ENCODE results near the gene DMRTC2. TPM values are rescaled to one million over a fixed set of nuclear protein-coding genes. Genes with fewer than 3 reads are reported as not detected.

DMRTC2 gene
- total and polyA plus RNA-seq, 2 donors (not counting 1 experiment from before 2014, with no cell fraction given): not detected

- intact Hi-C loops (cut with micrococcal nuclease): no loop called here
Measured at GRCh38 chr19:41898235-41898634, 53.4 kb downstream of the DMRTC2 start.

More at GRCh38 chr19:41898235-41898634, 53.4 kb downstream of the DMRTC2 start:
- Histone ChIP-seq H3K9me3 (ENCODE audit: control extremely low read depth in 1 of 3, control insufficient read depth in 2 of 3, insufficient read depth in 1 of 3, low read length in 2 of 3) (no peaks in the 10 kb centered on the region), H3K79me2 (ENCODE audit: control insufficient read depth, insufficient read depth, low read length) (peaks cover 28% of the 10 kb centered on the region), H3K27me3 (replicated peaks in 1 of 4; ENCODE audit: control extremely low read depth in 1 of 4, control insufficient read depth in 3 of 4, insufficient read depth in 4 of 4, low read length in 3 of 4) (no peaks in the 10 kb centered on the region), H3K4me3 (ENCODE audit: control extremely low read depth in 1 of 5, extremely low read depth in 1 of 5, insufficient read depth in 1 of 5, low read depth in 2 of 5, low read length in 4 of 5) (no peak overlapping the region), H3K9ac (ENCODE audit: low read length) (no peak overlapping the region), H3K4me1 (ENCODE audit: control insufficient read depth in 2 of 2, insufficient read depth in 2 of 2, low read length in 2 of 2) (peaks cover 0 to 4% of the 10 kb centered on the region in 2 donors), H3K4me2 (replicated peaks; ENCODE audit: low read depth, low read length, poor library complexity, severe bottlenecking) (no peak overlapping the region), H3K27ac (ENCODE audit: low read length in 2 of 2) (no peak overlapping the region), H3K36me3 (replicated peaks in 1 of 2; ENCODE audit: control extremely low read depth in 1 of 2, control insufficient read depth in 1 of 2, extremely low read depth in 1 of 2, insufficient read depth in 2 of 2, low read length in 1 of 2) (peaks cover 12 to 80% of the 10 kb centered on the region in 2 experiments), H2AFZ (ENCODE audit: insufficient read depth, low read depth, low read length, poor library complexity, severe bottlenecking) (no peak overlapping the region), H4K20me1 (ENCODE audit: control insufficient read depth, insufficient read depth, low read length, poor library complexity, severe bottlenecking) (peaks cover 90% of the 10 kb centered on the region)
- Mint-ChIP-seq H3K27me3 (no peaks in the 10 kb centered on the region), H3K9me3 (ENCODE audit: insufficient read depth) (no peaks in the 10 kb centered on the region), H3K27ac (no peak overlapping the region), H3K4me3 (no peak overlapping the region), H3K4me1 (peaks cover 8% of the 10 kb centered on the region)
- DNase-seq (no peak), ATAC-seq (ENCODE audit: low read depth) (no peak)
- ChIA-PET POLR2A (interaction anchor here (0.6 to 1.2 kb wide), 2 partner anchors 15 to 1144 kb away, joined by 5 to 12 read pairs; partner anchors contain the start of gene ARHGEF1), CTCF (interaction anchor here (1.0 to 1.8 kb wide), 4 partner anchors 10 to 39 kb away, joined by 4 to 6 read pairs (median 4); no protein-coding TSS in a partner anchor)
- WGBS (ENCODE audit: insufficient coverage): 97% methylated on average over 15 of the region's 15 CpGs
- TF ChIP-seq CTCF (IDR thresholded peaks at IDR 0.05) (no peak), EZH2 (IDR thresholded peaks at IDR 0.05; ENCODE audit: borderline replicate concordance, insufficient read depth, low read depth, low read length, poor library complexity, severe bottlenecking) (no peak)

Small RNA genes within 50 kb of the gene (small RNA-seq; reads per million reads assigned to genes)
- not detected for gene MIR6797 (ENCODE audit: insufficient read length, low read depth, low replicate concordance)

Other genes starting within 250 kb of the DMRTC2 start
- gene CEACAM4, start 218.0 kb upstream of the DMRTC2 start, total RNA-seq: not detected in 2 replicates
- 0.34 TPM in 1 of 2 replicates, not detected in the other for gene CEACAM4, start 218.0 kb upstream of the DMRTC2 start, polyA plus RNA-seq
- not detected in 2 replicates for gene CEACAM7, start 156.8 kb upstream of the DMRTC2 start, total RNA-seq
- not detected in 2 replicates for gene CEACAM7, start 156.8 kb upstream of the DMRTC2 start, polyA plus RNA-seq
- gene CEACAM5, start 136.4 kb upstream of the DMRTC2 start, total RNA-seq: not detected in 2 replicates
- not detected in 2 replicates for gene CEACAM5, start 136.4 kb upstream of the DMRTC2 start, polyA plus RNA-seq
- gene CEACAM6, start 89.5 kb upstream of the DMRTC2 start, total RNA-seq: not detected in 2 replicates
- not detected in 2 replicates for gene CEACAM6, start 89.5 kb upstream of the DMRTC2 start, polyA plus RNA-seq
- gene CEACAM3, start 48.5 kb upstream of the DMRTC2 start, total RNA-seq: not detected in 2 replicates
- 0.14 TPM in 1 of 2 replicates, not detected in the other for gene CEACAM3, start 48.5 kb upstream of the DMRTC2 start, polyA plus RNA-seq
- not detected in 2 replicates for gene LYPD4, start 359 bp upstream of the DMRTC2 start, total RNA-seq
- not detected in 2 replicates for gene LYPD4, start 359 bp upstream of the DMRTC2 start, polyA plus RNA-seq
- gene RPS19, start 15.2 kb downstream of the DMRTC2 start, total RNA-seq: 3,294 and 3,322 TPM in 2 replicates
- gene RPS19, start 15.2 kb downstream of the DMRTC2 start, polyA plus RNA-seq: 6,261 and 9,144 TPM in 2 replicates
- 1,230 and 1,280 TPM in 2 replicates for gene CD79A, start 32.2 kb downstream of the DMRTC2 start, total RNA-seq
- 1,116 and 1,471 TPM in 2 replicates for gene CD79A, start 32.2 kb downstream of the DMRTC2 start, polyA plus RNA-seq
- gene ARHGEF1, start 38.1 kb downstream of the DMRTC2 start, total RNA-seq: 646 and 661 TPM in 2 replicates
- gene ARHGEF1, start 38.1 kb downstream of the DMRTC2 start, polyA plus RNA-seq: 886 and 1,024 TPM in 2 replicates
- 2.3 and 2.4 TPM in 2 replicates for gene ERFL, start 83.4 kb downstream of the DMRTC2 start, total RNA-seq
- 5.1 and 5.5 TPM in 2 replicates for gene ERFL, start 83.4 kb downstream of the DMRTC2 start, polyA plus RNA-seq
- 139 and 146 TPM in 2 replicates for gene RABAC1, start 114.3 kb downstream of the DMRTC2 start, total RNA-seq
- 190 and 206 TPM in 2 replicates for gene RABAC1, start 114.3 kb downstream of the DMRTC2 start, polyA plus RNA-seq
- gene ATP1A3, start 149.2 kb downstream of the DMRTC2 start, total RNA-seq: 3.4 and 3.8 TPM in 2 replicates
- gene ATP1A3, start 149.2 kb downstream of the DMRTC2 start, polyA plus RNA-seq: 0.62 and 1.2 TPM in 2 replicates
- gene GRIK5, start 225.2 kb downstream of the DMRTC2 start, total RNA-seq: 0.27 TPM in 1 of 2 replicates, not detected in the other
- gene GRIK5, start 225.2 kb downstream of the DMRTC2 start, polyA plus RNA-seq: 0.09 and 0.33 TPM in 2 replicates
- 27.4 and 28.4 TPM in 2 replicates for gene ZNF574, start 231.1 kb downstream of the DMRTC2 start, total RNA-seq
- 21.0 and 29.1 TPM in 2 replicates for gene ZNF574, start 231.1 kb downstream of the DMRTC2 start, polyA plus RNA-seq